Naive thymus-derived CD4-positive, alpha-beta T cell (primary cell): Measurements from ENCODE around the gene DCST1. TPM values are rescaled to one million over a fixed set of nuclear protein-coding genes. Genes with fewer than 3 reads are reported as not detected.
A peak's percentile ranks its signal among the peaks of the same experiment; 100 is the strongest.

Experiments used
- ATAC-seq: fragments of 150-1000 bp; cut with Tn5 transposase; 2 replicates; pipeline ENCODE4 v1.10.0; 2021; ENCODE audit warnings: mild to moderate bottlenecking, moderate library complexity
- CTCF ChIA-PET: fragments of 350-600 bp; sonication (Branson Sonifier 250); formaldehyde crosslinking; loops from one replicate; lab custom pipeline; 2021; ENCODE audit warnings: antibody characterized with exemption; lab: Charles Lee
- POLR2A ChIA-PET: fragments of 350-600 bp; sonication (Branson Sonifier 250); formaldehyde crosslinking; loops from one replicate; lab custom pipeline; 2021; ENCODE audit warnings: antibody characterized with exemption, inconsistent platforms; lab: Charles Lee
- DNase-seq, 9 donors: peaks; one replicate each; pipeline versions ENCODE4 v3.0.0 to v3.0.0-alpha.2; 2020 to 2022; ENCODE audit warnings: mixed read lengths in 1 of 9
- H3K27ac ChIP-seq: one replicate; pipeline ENCODE4 v1.7.0; 2013; ENCODE audit warnings: mild to moderate bottlenecking, low read depth, low read length, moderate library complexity
- H3K27me3 ChIP-seq, 2 donors: one replicate each; pipeline ENCODE4 v1.7.0; 2013; ENCODE audit warnings: low read length in 2 of 2, mild to moderate bottlenecking in 2 of 2, moderate library complexity in 2 of 2; ENCODE audit not compliant: control insufficient read depth in 2 of 2, insufficient read depth in 2 of 2
- H3K36me3 ChIP-seq, 3 experiments: 1 replicate in 2 of 3; 2 replicates in 1 of 3; pipeline ENCODE4 v1.7.0; 2013; ENCODE audit warnings: low read length in 3 of 3, mild to moderate bottlenecking in 3 of 3, moderate library complexity in 1 of 3; ENCODE audit not compliant: insufficient read depth in 3 of 3, control insufficient read depth in 2 of 3
- H3K4me1 ChIP-seq, 2 donors: one replicate each; pipeline ENCODE4 v1.7.0; 2013; ENCODE audit warnings: low read length in 2 of 2, mild to moderate bottlenecking in 2 of 2, moderate library complexity in 1 of 2; ENCODE audit not compliant: control insufficient read depth in 2 of 2, insufficient read depth in 2 of 2
- H3K4me3 ChIP-seq: 2 replicates; pipeline ENCODE4 v1.7.0; 2013; ENCODE audit warnings: mild to moderate bottlenecking, low read length
- H3K9me3 ChIP-seq, 3 experiments: 1 replicate in 2 of 3; 2 replicates in 1 of 3; pipeline ENCODE4 v1.7.0; 2013; ENCODE audit warnings: low read length in 3 of 3; ENCODE audit not compliant: control insufficient read depth in 2 of 3
- H3K27ac Mint-ChIP-seq, 9 donors: one replicate each; pipeline ENCODE4 v1.8.0; 2020 to 2022; ENCODE audit warnings: mixed read lengths in 9 of 9, mild to moderate bottlenecking in 8 of 9, moderate library complexity in 5 of 9, inconsistent platforms in 2 of 9
- H3K27me3 Mint-ChIP-seq, 5 donors: one replicate each; pipeline ENCODE4 v1.8.0; 2021 to 2022; ENCODE audit warnings: mixed read lengths in 5 of 5, mild to moderate bottlenecking in 1 of 5
- H3K36me3 Mint-ChIP-seq, 5 donors: one replicate each; pipeline ENCODE4 v1.8.0; 2020 to 2022; ENCODE audit warnings: mixed read lengths in 5 of 5, mild to moderate bottlenecking in 3 of 5, inconsistent platforms in 1 of 5
- H3K4me1 Mint-ChIP-seq, 7 donors: one replicate each; pipeline ENCODE4 v1.8.0; 2020 to 2022; ENCODE audit warnings: mixed read lengths in 7 of 7, mild to moderate bottlenecking in 3 of 7, inconsistent platforms in 1 of 7
- H3K4me3 Mint-ChIP-seq, 10 donors: one replicate each; pipeline ENCODE4 v1.8.0; 2020 to 2022; ENCODE audit warnings: mild to moderate bottlenecking in 10 of 10, mixed read lengths in 10 of 10, moderate library complexity in 6 of 10, inconsistent platforms in 2 of 10
- H3K9me3 Mint-ChIP-seq, 11 donors: one replicate each; pipeline ENCODE4 v1.8.0; 2020 to 2022; ENCODE audit warnings: mixed read lengths in 11 of 11, mild to moderate bottlenecking in 4 of 11, inconsistent platforms in 1 of 11, moderate library complexity in 1 of 11
- intact Hi-C, 2 donors: fragments of 100-400 bp; cut with micrococcal nuclease; formaldehyde crosslinking; loops; one replicate each; pipeline ENCODE4 v1.15.1; 2023
- polyA plus RNA-seq, 2 donors: library from polyadenylated mRNA; unstranded; fragments of 300-500 nt; fragmentation: Illumina TruSeq; gene quantifications; one replicate each; pipeline ENCODE4 v1.2.3, GENCODE V29; 2021
- total RNA-seq, 6 experiments: library from RNA in 5 of 6; stranded (reverse) in 5 of 6; gene quantifications; 1 replicate in 5 of 6; 2 replicates in 1 of 6; pipeline ENCODE4 v1.2.3 and lab custom pipeline; 2021 to 2026

The DCST1 gene
- total and polyA plus RNA-seq, 7 experiments from 2014 or later: 0.19 to 0.78 (median 0.42) TPM; not detected in 4

GRCh38 chr1:155000411-155000725 is 33.3 kb upstream of the DCST1 start:
- DNase-seq (no peak), ATAC-seq (no peak)
- peak overlapping the region; percentile 90 to 100 (median 96) for H3K4me3 Mint-ChIP-seq
- Histone ChIP-seq H3K9me3 (no peaks in the 10 kb centered on the region), H3K27me3 (no peaks in the 10 kb centered on the region), H3K4me1 (peaks cover 13 to 25% of the 10 kb centered on the region in 2 donors), H3K4me3 (peak overlapping the region; percentile 95), H3K27ac (peak overlapping the region; percentile 88), H3K36me3 (peaks cover 0 to 8% (median 0%) of the 10 kb centered on the region in 3 experiments)
- H3K27ac Mint-ChIP-seq: peak overlapping the region; percentile 88 to 98 (median 93)
- peaks cover 0 to 2% (median 0%) of the 10 kb centered on the region in 11 donors for H3K9me3 Mint-ChIP-seq
- ChIA-PET POLR2A (interaction anchor here (1.5 to 18.2 kb wide), 7 partner anchors 15 to 63 kb away, joined by 6 to 270 read pairs (median 19); partner anchors contain the start of genes CKS1B, FLAD1, PBXIP1 and PMVK), CTCF (interaction anchor here (0.9 to 17.9 kb wide), 5 partner anchors 13 to 63 kb away, joined by 4 to 291 read pairs (median 9); partner anchors contain the start of genes FLAD1, PBXIP1 and PMVK)
- H3K4me1 Mint-ChIP-seq: peaks cover 14 to 55% (median 41%) of the 10 kb centered on the region in 7 donors
- no peaks in the 10 kb centered on the region for H3K27me3 Mint-ChIP-seq
- H3K36me3 Mint-ChIP-seq: peaks cover 0 to 11% (median 0%) of the 10 kb centered on the region in 5 donors
- intact Hi-C loops: loop anchor here (2.0 to 10.0 kb wide), 4 partner anchors 62 to 1504 kb away; partner anchors contain the start of genes ATP8B2 (in 1 of the 2), EFNA4 (in 1 of the 2) and MEF2D (in 1 of the 2)

DNA sequence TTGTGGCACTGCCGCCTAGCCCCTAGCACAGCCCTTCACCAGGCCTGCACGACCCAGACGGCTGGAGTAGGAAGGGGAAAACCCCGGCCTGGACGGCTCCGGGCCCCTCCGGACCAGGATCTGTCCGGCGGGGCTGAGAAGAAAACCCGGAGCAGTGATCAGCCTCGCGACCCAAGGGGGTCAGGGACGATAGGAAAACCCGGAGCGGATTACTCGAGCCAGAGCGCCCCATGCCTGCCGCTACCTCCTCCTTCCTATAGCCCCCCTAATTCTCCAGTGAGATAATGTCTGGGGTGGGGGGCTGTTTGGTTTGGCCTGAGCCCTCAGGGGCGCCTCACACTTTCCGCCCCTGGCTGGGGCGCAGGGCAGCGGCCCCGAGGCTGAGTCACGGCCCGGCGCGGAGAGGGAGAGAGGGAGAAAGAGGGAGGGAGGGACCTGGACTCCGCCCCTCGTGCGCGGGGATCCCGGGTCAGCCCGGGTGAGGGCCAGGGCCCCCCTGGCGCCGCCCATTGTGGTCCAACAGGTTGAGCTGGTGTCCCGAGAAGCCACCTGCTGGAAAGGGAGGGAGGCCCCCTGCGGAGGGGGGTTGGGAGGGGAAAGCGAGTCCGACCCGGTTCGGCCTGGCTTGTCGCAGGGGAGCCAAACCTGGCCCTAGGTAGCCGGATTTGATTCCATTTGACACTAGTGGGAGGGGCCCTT is 32.7 kb upstream of the DCST1 start:
- CTCF ChIA-PET: interaction anchor here (0.9 to 17.9 kb wide), 7 partner anchors 14 to 64 kb away, joined by 3 to 291 read pairs (median 9); partner anchors contain the start of genes FLAD1, PBXIP1 and PMVK
- Histone ChIP-seq H3K27ac (peak overlapping the region; percentile 88), H3K9me3 (no peaks in the 10 kb centered on the region), H3K4me3 (peak overlapping the region; percentile 95), H3K27me3 (no peaks in the 10 kb centered on the region), H3K36me3 (peaks cover 0 to 8% (median 0%) of the 10 kb centered on the region in 3 experiments), H3K4me1 (peaks cover 14 to 30% of the 10 kb centered on the region in 2 donors)
- POLR2A ChIA-PET: interaction anchor here (0.6 to 18.2 kb wide), 10 partner anchors 8 to 335 kb away, joined by 3 to 270 read pairs (median 6); partner anchors contain the start of genes CKS1B, FLAD1, LENEP and PBXIP1
- Mint-ChIP-seq H3K4me1 (peaks cover 19 to 58% (median 45%) of the 10 kb centered on the region in 7 donors), H3K9me3 (peaks cover 0 to 2% (median 0%) of the 10 kb centered on the region in 11 donors), H3K4me3 (peak overlapping the region; percentile 90 to 100 (median 95)), H3K27ac (peak overlapping the region in 8 of 9 donors; percentile 88 to 95 (median 90)), H3K27me3 (no peaks in the 10 kb centered on the region), H3K36me3 (peaks cover 0 to 11% (median 0%) of the 10 kb centered on the region in 5 donors)
- peak; percentile 47 for ATAC-seq
- intact Hi-C loops: loop anchor here (1.0 to 10.0 kb wide), 7 partner anchors 27 to 1504 kb away; partner anchors contain the start of genes ADAM15 (in 1 of the 2), ATP8B2 (in 1 of the 2), CKS1B (in 1 of the 2) and EFNA4 (in 1 of the 2)
- peak; percentile 65 to 91 (median 74) for DNase-seq

DNA sequence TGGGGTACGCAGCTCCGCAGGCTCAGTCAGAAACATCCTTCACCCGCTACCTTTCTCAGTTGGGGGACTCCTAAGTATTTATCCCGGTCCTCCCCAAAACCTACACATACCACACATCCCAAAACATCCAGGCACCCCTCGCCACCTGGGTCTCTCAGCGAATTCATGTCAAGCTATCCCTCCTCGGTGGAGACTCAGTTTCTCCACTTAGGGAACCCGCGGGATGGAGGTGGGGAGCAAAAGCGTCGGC is 32.3 kb upstream of the DCST1 start:
- H3K9me3 ChIP-seq: no peaks in the 10 kb centered on the region
- no peaks in the 10 kb centered on the region for H3K27me3 ChIP-seq
- peak overlapping the region; percentile 95 for H3K4me3 ChIP-seq
- H3K4me3 Mint-ChIP-seq: peak overlapping the region; percentile 90 to 100 (median 95)
- peaks cover 24 to 58% (median 49%) of the 10 kb centered on the region in 7 donors for H3K4me1 Mint-ChIP-seq
- H3K36me3 Mint-ChIP-seq: peaks cover 0 to 14% (median 0%) of the 10 kb centered on the region in 5 donors
- intact Hi-C loops: loop anchor here (1.0 to 10.0 kb wide), 7 partner anchors 27 to 1503 kb away; partner anchors contain the start of genes ADAM15 (in 1 of the 2), ATP8B2 (in 1 of the 2), CKS1B (in 1 of the 2) and EFNA4 (in 1 of the 2)
- CTCF ChIA-PET: interaction anchor here (1.0 to 17.9 kb wide), 4 partner anchors 13 to 64 kb away, joined by 3 to 291 read pairs (median 9); partner anchors contain the start of genes PBXIP1 and PMVK
- ATAC-seq: no peak
- POLR2A ChIA-PET: interaction anchor here (0.6 to 18.2 kb wide), 9 partner anchors 9 to 335 kb away, joined by 3 to 270 read pairs (median 6); partner anchors contain the start of genes CKS1B, FLAD1, LENEP and PBXIP1
- peaks cover 0 to 2% (median 0%) of the 10 kb centered on the region in 11 donors for H3K9me3 Mint-ChIP-seq
- peaks cover 0 to 8% (median 0%) of the 10 kb centered on the region in 3 experiments for H3K36me3 ChIP-seq
- H3K4me1 ChIP-seq: peaks cover 18 to 35% of the 10 kb centered on the region in 2 donors
- H3K27ac ChIP-seq: peak overlapping the region; percentile 88
- H3K27ac Mint-ChIP-seq: peak overlapping the region in 7 of 9 donors; percentile 88 to 95 (median 91)
- peak in 1 of 9 donors; percentile 74 for DNase-seq
- no peaks in the 10 kb centered on the region for H3K27me3 Mint-ChIP-seq

GRCh38 chr1:155001675-155002463 is 31.8 kb upstream of the DCST1 start:
- intact Hi-C loops: loop anchor here (1.0 to 10.0 kb wide), 18 partner anchors 8 to 1503 kb away; partner anchors contain the start of genes CKS1B (in 2 of the 2), EFNA4 (in 2 of the 2), ADAM15 (in 1 of the 2) and ATP8B2 (in 1 of the 2)
- CTCF ChIA-PET: interaction anchor here (0.6 to 17.9 kb wide), 5 partner anchors 13 to 65 kb away, joined by 3 to 291 read pairs (median 9); partner anchors contain the start of genes PBXIP1 and PMVK
- H3K4me3 Mint-ChIP-seq: peak overlapping the region; percentile 90 to 100 (median 95)

GRCh38 chr1:155002464-155003226 is 31.0 kb upstream of the DCST1 start, which contains the start of gene ZBTB7B:
Gene ZBTB7B (plus strand): TSS chr1:155002802. CDS start chr1:155014661, 11,859 bp downstream.
- H3K27me3 Mint-ChIP-seq: no peaks in the 10 kb centered on the region
- DNase-seq (no peak), ATAC-seq (peak; percentile 12)
- H3K9me3 Mint-ChIP-seq: peaks cover 0 to 2% (median 0%) of the 10 kb centered on the region in 11 donors
- H3K27me3 ChIP-seq: no peaks in the 10 kb centered on the region
- H3K9me3 ChIP-seq: no peaks in the 10 kb centered on the region
- H3K27ac Mint-ChIP-seq: peak within 1 kb of the TSS; percentile 89 to 99 (median 95)
- intact Hi-C loops: loop anchor here (1.0 to 10.0 kb wide), 16 partner anchors 8 to 1502 kb away; partner anchors contain the start of genes EFNA4 (in 2 of the 2), ATP8B2 (in 1 of the 2), CKS1B (in 1 of the 2) and FLAD1 (in 1 of the 2)
- peak within 1 kb of the TSS; percentile 88 for H3K27ac ChIP-seq
- peaks cover 0 to 8% (median 0%) of the 10 kb centered on the region in 3 experiments for H3K36me3 ChIP-seq
- H3K36me3 Mint-ChIP-seq: peaks cover 0 to 17% (median 0%) of the 10 kb centered on the region in 5 donors
- peaks cover 29 to 48% of the 10 kb centered on the region in 2 donors for H3K4me1 ChIP-seq
- POLR2A ChIA-PET: interaction anchor here (0.6 to 18.2 kb wide), 6 partner anchors 13 to 48 kb away, joined by 3 to 270 read pairs (median 11); partner anchors contain the start of genes FLAD1, PBXIP1 and PYGO2
- H3K4me3 ChIP-seq: peak within 1 kb of the TSS; percentile 95
- CTCF ChIA-PET: interaction anchor here (0.6 to 17.9 kb wide), 2 partner anchors 12 to 18 kb away, joined by 3 to 291 read pairs; no protein-coding TSS in a partner anchor
- peak within 1 kb of the TSS; percentile 92 to 100 (median 98) for H3K4me3 Mint-ChIP-seq
- H3K4me1 Mint-ChIP-seq: peaks cover 26 to 64% (median 52%) of the 10 kb centered on the region in 7 donors

More at GRCh38 chr1:155001675-155002463, 31.8 kb upstream of the DCST1 start:
- peaks cover 0 to 2% (median 0%) of the 10 kb centered on the region in 11 donors for H3K9me3 Mint-ChIP-seq
- Histone ChIP-seq H3K27ac (peak overlapping the region; percentile 88), H3K27me3 (no peaks in the 10 kb centered on the region), H3K36me3 (peaks cover 0 to 8% (median 0%) of the 10 kb centered on the region in 3 experiments), H3K4me3 (peak overlapping the region; percentile 95), H3K9me3 (no peaks in the 10 kb centered on the region), H3K4me1 (peaks cover 23 to 40% of the 10 kb centered on the region in 2 donors)
- ATAC-seq: peak; percentile 87
- peaks cover 29 to 63% (median 55%) of the 10 kb centered on the region in 7 donors for H3K4me1 Mint-ChIP-seq
- POLR2A ChIA-PET: interaction anchor here (0.7 to 18.2 kb wide), 9 partner anchors 9 to 242 kb away, joined by 3 to 270 read pairs (median 6); partner anchors contain the start of genes CKS1B, FLAD1, LENEP and PBXIP1
- peak; percentile 90 to 98 (median 95) for DNase-seq
- H3K27me3 Mint-ChIP-seq: no peaks in the 10 kb centered on the region
- peaks cover 0 to 17% (median 0%) of the 10 kb centered on the region in 5 donors for H3K36me3 Mint-ChIP-seq
- H3K27ac Mint-ChIP-seq: peak overlapping the region; percentile 70 to 99 (median 91)
